HG03108 (cell line): ENCODE measurements around the gene RXRA.

ENCODE experiments used
- ATAC-seq: cut with Tn5 transposase; IDR thresholded peaks from one replicate; pipeline ENCODE4 v1.9.1; 2021; ENCODE audit warnings: moderate library complexity; ENCODE audit not compliant: unreplicated experiment

Gene RXRA

DNA sequence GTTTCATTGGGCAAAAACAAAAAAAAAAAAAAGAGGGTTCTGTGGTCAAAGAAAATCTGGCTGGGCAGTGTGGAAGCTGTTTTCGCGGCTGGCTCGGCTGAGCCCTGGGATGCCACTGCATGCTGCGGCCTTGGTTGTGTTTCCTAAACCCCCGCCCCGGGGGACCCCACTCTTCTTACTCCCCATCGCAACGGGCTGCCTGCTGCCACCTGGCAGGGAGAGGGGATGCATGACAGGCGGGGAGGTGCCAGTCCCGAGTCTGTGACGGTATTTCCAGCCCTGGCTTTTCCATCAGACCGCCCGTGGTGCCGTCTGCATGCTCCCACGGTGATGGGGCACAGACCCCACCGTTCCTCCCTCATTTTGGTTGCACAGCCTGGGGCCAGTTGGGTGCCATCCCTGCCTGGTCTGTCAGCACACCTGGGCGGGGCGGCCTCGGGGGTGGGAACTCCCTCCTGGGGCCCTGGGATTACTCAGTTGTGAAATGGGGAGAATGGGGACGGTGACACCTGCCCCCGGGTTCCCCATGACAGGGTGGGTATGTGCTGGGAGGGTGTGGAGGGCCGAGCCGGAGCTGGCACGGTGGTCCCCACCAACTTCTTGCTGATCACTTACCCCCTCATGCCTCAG, 101.0 kb downstream of the RXRA start:
- no peak for ATAC-seq

DNA sequence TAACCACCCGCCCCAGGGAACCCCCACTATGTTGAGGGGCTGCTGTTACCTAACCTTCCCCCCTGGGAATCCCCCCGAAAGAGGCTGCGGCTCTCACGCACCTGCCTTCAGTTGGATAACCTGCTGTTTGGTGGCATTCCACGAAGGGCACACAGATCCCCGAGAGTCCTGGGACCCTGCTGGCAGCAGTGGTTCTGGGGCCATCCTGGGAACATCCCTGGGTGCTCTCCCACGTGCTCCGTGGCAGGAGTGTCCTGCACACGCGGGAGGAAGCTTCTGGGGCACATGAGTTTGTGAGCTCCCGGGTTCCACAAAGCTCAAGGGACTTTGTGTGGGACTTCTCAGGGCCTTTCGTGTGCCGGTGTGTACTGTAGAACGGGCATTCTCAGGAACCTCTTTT, 102.3 kb downstream of the RXRA start:
- ATAC-seq: no peak

GRCh38 chr9:134429007-134429406, 102.8 kb downstream of the RXRA start:
- ATAC-seq: no peak

GRCh38 chr9:134429481-134429880, 103.2 kb downstream of the RXRA start:
- ATAC-seq: no peak

DNA sequence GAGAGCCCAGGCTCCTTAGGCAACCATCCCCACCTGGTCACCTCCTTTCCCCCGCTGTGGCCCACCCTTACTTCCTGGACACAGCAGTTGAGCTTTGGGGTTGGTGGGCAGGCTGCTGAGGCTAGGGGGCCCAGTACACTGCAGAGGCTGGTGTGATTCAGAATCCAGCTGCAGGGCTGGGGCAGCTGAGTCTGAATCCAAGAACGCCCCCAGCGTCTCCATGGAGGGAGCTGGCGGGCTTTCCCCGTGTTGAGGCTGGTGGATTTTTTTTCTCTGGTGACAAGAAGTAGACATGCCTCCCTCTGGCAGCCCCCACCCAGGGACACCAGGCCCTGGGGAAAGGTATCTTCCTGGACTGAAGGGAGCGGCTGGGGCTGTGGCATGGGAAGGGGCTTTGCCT, 104.8 kb downstream of the RXRA start:
- ATAC-seq: no peak

DNA sequence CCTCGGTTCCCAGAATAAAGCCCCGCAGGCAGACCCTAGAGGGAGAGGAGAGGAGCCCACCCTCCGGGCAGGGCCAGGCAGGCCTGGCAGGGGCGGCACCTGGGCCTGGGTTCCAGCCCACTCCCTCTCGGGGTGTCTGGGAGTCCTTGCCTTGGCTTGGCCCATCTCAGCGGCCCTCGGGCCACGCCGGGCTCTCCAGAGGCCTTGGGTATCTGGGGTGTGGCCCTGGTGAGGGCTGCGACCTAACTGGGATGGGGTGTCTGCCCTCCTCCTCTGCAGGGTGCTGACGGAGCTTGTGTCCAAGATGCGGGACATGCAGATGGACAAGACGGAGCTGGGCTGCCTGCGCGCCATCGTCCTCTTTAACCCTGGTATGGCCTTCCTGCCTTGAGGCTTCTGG, 105.4 kb downstream of the RXRA start:
- ATAC-seq: no peak

GRCh38 chr9:134432471-134432870, 106.2 kb downstream of the RXRA start:
- ATAC-seq: no peak

DNA sequence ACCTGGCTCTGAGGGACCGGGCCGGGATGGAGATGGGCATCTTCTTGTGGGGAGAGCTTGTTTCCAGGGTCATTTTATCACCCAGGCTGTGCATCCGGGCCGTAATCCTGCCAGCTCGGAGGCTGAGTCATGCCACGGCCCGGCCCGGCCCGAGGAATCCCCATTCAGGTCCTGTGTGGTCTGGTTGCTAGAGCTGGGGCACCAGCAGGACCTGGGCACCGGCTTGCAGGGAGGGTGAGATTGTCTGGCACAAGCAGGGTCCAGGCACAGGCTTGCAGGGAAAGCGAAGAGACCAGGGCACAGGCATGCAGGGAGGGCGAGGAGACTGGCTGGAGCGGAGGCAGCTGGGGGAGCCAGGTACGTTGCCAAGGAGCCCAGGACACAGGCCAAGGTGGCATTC, 106.8 kb downstream of the RXRA start:
- no peak for ATAC-seq

- ATAC-seq: no peak
These were observed 107.9 kb downstream of the RXRA start for GRCh38 chr9:134433909-134434882.

DNA sequence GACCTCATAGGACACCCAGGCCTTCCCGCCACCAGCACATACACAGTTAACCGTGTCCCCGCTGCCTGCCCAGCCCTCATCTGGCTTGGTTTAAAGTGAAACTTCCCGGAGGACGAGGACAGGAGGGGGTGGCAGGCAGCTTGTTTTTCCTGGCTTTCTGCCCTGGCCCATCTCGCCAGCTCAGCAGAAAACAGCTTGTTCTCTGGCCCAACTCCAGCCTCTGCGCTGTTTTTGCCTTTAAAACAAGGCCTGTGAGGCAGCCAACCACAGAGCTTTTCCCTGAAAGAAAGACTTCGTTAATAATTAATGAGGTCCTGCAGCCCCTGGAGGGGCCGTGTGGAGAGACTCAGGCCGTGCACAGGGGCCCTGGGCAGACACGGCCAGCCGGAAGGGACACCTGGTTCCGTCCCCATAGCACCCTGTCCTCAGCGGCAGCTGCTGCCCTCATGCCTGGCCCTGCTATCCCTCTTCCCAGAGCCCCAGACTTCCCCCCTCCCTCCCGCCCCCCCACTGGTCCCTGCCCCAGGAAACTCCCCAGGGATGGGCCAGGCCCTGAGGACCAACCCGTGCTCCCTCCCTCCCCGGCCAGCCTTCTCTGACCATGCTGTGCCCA, 108.7 kb downstream of the RXRA start:
- ATAC-seq: no peak

GRCh38 chr9:134435550-134436378, 109.5 kb downstream of the RXRA start:
- ATAC-seq: no peak

DNA sequence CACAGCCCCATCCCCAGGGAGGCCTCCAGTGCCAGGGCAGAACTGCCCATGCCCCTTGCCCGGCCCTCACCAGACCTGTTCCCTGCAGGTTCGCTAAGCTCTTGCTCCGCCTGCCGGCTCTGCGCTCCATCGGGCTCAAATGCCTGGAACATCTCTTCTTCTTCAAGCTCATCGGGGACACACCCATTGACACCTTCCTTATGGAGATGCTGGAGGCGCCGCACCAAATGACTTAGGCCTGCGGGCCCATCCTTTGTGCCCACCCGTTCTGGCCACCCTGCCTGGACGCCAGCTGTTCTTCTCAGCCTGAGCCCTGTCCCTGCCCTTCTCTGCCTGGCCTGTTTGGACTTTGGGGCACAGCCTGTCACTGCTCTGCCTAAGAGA, 110.1 kb downstream of the RXRA start:
- no peak for ATAC-seq

DNA sequence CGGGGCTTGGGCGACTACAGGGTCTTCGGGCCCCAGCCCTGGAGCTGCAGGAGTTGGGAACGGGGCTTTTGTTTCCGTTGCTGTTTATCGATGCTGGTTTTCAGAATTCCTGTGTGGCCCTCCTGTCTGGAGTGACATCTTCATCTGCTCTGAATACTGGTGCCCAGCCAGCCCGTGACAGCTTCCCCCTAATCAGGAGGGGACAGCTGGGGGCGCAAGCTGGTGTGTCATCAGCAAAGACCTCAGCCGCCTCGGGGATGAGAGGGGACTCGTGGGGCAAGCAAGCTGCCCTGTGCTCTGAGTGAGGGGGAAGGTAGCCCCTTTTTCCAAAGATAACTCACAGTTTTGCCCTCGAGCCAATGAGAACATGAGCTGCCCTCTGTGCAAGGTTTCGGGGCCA, 110.7 kb downstream of the RXRA start:
- ATAC-seq: no peak

- no peak for ATAC-seq
These were observed 111.3 kb downstream of the RXRA start for GRCh38 chr9:134437403-134438194.

GRCh38 chr9:134438195-134438788, 112.0 kb downstream of the RXRA start:
- no peak for ATAC-seq

DNA sequence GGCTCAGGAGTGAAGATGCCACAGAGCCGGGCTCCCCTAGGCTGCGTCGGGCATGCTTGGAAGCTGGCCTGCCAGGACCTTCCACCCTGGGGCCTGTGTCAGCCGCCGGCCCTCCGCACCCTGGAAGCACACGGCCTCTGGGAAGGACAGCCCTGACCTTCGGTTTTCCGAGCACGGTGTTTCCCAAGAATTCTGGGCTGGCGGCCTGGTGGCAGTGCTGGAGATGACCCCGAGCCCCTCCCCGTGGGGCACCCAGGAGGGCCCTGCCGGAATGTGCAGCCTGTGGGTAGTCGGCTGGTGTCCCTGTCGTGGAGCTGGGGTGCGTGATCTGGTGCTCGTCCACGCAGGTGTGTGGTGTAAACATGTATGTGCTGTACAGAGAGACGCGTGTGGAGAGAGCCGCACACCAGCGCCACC, 113.1 kb downstream of the RXRA start:
- no peak for ATAC-seq

DNA sequence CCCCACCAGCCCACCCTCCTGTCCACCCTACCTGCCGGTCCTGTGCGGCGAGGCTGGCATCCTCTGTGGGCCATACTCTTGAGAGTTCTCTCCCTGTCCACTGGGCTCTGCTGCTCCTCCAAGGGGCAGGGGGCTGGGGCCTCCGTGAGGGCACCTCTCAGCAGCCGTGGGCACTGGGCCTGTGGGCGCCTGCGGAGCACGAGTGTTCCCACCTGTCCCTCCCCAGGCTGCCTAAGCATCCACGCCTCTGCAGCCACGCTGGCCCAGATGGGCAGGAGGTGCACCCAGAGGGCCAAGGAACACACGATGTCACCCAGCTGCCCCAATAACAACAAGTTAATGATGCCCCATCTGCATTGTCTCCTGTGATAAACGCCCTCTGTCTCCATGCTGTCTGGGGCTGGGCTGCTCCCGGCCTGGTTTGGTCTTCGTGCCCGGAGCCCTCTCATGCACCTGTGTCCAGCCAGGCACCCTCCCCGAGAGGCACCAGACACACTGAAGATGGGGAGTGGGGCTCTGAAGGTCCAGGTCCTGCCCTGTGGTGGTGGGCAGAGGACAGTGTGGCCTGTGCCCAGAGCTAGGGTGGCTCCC, 114.5 kb downstream of the RXRA start:
- ATAC-seq: no peak

GRCh38 chr9:134441227-134442084, 115.2 kb downstream of the RXRA start:
- no peak for ATAC-seq

DNA sequence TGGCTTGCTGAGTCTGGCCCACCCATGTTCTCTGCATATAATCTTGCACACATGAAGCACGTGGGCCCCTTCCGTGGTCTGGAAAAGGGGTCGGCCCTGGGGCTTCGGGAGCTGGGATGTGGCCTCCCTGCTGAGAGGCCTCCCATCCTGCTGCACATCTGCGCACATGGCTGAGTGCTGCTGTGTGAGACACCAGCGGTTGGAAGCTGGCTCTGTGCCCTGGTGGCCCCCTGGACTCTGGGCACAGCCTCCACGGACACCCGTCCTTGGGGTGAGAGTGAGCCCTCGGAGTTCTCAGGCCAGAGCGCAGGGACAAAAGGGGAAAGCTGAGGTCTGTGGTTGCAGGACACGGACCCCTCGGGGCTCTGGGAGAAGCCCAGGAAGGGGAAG, 115.8 kb downstream of the RXRA start:
- no peak for ATAC-seq
